Heart left ventricle (tissue), 16 donors: ENCODE measurements around the gene LMNTD2. TPM values are rescaled to one million over a fixed set of nuclear protein-coding genes. Genes with fewer than 3 reads are reported as not detected.

Experiments
- ATAC-seq, 4 donors: fragments of 200-7000 bp; cut with Tn5 transposase; one replicate each; pipeline ENCODE4 v1.9.1; 2020 to 2022; ENCODE audit warnings: moderate library complexity in 4 of 4, mild to moderate bottlenecking in 3 of 4, moderate number of reproducible peaks in 1 of 4
- DNase-seq, 5 donors: peaks; one replicate each; pipeline ENCODE4 v3.0.0-alpha.2; 2020
- H3K27ac ChIP-seq, 12 donors: fragments of 200-600 bp; sonication (generic) in 4 of 12; one replicate each; pipeline versions ENCODE4 v1.5.0 to v1.8.0; 2016 to 2022; ENCODE audit warnings: mild to moderate bottlenecking in 2 of 12
- H3K27me3 ChIP-seq, 9 donors: fragments of 200-600 bp; sonication (generic) in 2 of 9; one replicate each; pipeline versions ENCODE4 v1.5.1 to v1.8.0; 2016 to 2022; ENCODE audit warnings: mild to moderate bottlenecking in 3 of 9
- H3K36me3 ChIP-seq, 9 donors: fragments of 200-600 bp; sonication (generic) in 2 of 9; one replicate each; pipeline versions ENCODE4 v1.5.0 to v1.8.0; 2018 to 2022; ENCODE audit warnings: mild to moderate bottlenecking in 2 of 9
- H3K4me1 ChIP-seq, 12 donors: fragments of 200-600 bp; sonication (generic) in 4 of 12; one replicate each; pipeline versions ENCODE4 v1.5.0 to v1.8.0; 2016 to 2022; ENCODE audit warnings: mild to moderate bottlenecking in 3 of 12
- H3K4me3 ChIP-seq, 12 donors: fragments of 200-600 bp; sonication (generic) in 4 of 12; one replicate each; pipeline versions ENCODE4 v1.5.0 to v1.8.0; 2017 to 2022; ENCODE audit warnings: mild to moderate bottlenecking in 9 of 12, moderate library complexity in 4 of 12
- H3K9me3 ChIP-seq, 12 donors: fragments of 200-600 bp; sonication (generic) in 4 of 12; one replicate each; pipeline versions ENCODE4 v1.5.0 to v1.8.0; 2016 to 2022; ENCODE audit warnings: mild to moderate bottlenecking in 1 of 12
- CTCF ChIP-seq, 12 donors: fragments of 200-600 bp; sonication (generic) in 4 of 12; IDR thresholded peaks; one replicate each; pipeline versions ENCODE4 v1.5.0 to v1.8.0; 2018 to 2022; ENCODE audit warnings: antibody characterized with exemption in 12 of 12, mild to moderate bottlenecking in 5 of 12
- POLR2A ChIP-seq, 2 donors: fragments of 450-650 bp; IDR thresholded peaks; one replicate each; pipeline ENCODE4 v1.6.1; 2017; ENCODE audit warnings: antibody characterized with exemption in 2 of 2, mild to moderate bottlenecking in 2 of 2, moderate library complexity in 2 of 2
- WGBS, 4 donors: extraction: QIAGEN DNeasy Blood & Tissue Kit in 2 of 4; methylation state at CpG; one replicate each; pipeline versions ENCODE4 v1.1.5 to v1.1.7; 2013 to 2018; 5-methylcytosine and 5-hydroxymethylcytosine counted together
- intact Hi-C, 10 donors: fragments of 100-400 bp; cut with DNase I; formaldehyde crosslinking; loops; one replicate each; pipeline versions ENCODE4 v1.11.1 to v1.14.2; 2022
- polyA plus RNA-seq, 2 donors: library from polyadenylated mRNA; stranded (reverse); fragments of 200-250 nt; gene quantifications; one replicate each; pipeline ENCODE4 v1.2.3, GENCODE V29; 2013
- total RNA-seq, 9 donors: library from RNA; depleted of rRNA in 2 of 9; stranded (reverse); fragments of >200 nt in 2 of 9; fragmentation: NEBNext Ultra II Directional in 3 of 9; extraction: Animal tissue kit (Norgen Biotek cat#: 25700) in 3 of 9; gene quantifications; one replicate each; pipeline versions ENCODE4 v1.1.0 to v1.2.4, GENCODE V29; 2016 to 2023
- donor health status: ischemic (EF 13 %, LVEDD 7.1; RV severe dilation, severe dysfunction).
- donor health status: healthy with polysubstance abuse.
- donor health status: DM: no; HTN: yes; CAD: no.
- donor health status: DM: no; HTN: no; CAD: no.
- donor health status: ischemic (EF 25% LVEDD 6.9; RV normal size, moderate dysfunction).
- donor health status: ischemic (EF 25% LVEDD 5.7; RV mildly dilated, moderate dysfunction).
- donor health status: healthy.
- donor health status: DM: yes; HTN: yes; CAD: no.
- donor health status: ischemic (EF 35%, LVEDD 5.7; RV mildly dilated, moderate dysfunction).
- donor health status: nonischemic (EF 11% LVEDD 7.7; RV severe dilation, severe dysfunction).
- donor health status: DM: yes; HTN: yes; CAD: no.
- donor health status: PGD.
- donor health status: ischemic (EF 29% LVEDD 5.4; RV normal size, mild dysfunction).
- donor health status: nonischemic (EF 23%, LVEDD 6.1; RV moderate dilation, normal function).

Gene LMNTD2
- total and polyA plus RNA-seq, 11 donors: 0.10 to 1.6 (median 0.36) TPM; not detected in 2

GRCh38 chr11:578276-579035 lies 17.9 kb upstream of the LMNTD2 start:
- TF ChIP-seq CTCF (IDR thresholded peaks at IDR 0.05) (no peak), POLR2A (IDR thresholded peaks at IDR 0.05) (no peak)
- Histone ChIP-seq H3K4me3 (peak overlapping the region in 7 of 12 donors; percentile 60 to 99 (median 94)), H3K9me3 (no peaks in the 10 kb centered on the region), H3K4me1 (peaks cover 20 to 65% (median 51%) of the 10 kb centered on the region in 12 donors), H3K27ac (no peak overlapping the region), H3K36me3 (peaks cover 0 to 22% (median 17%) of the 10 kb centered on the region in 9 donors), H3K27me3 (peaks cover 0 to 6% (median 0%) of the 10 kb centered on the region in 9 donors)
- WGBS, 4 donors: 73 to 82% (median 77%) methylated on average over 16 to 21 of the region's 21 CpGs
- ATAC-seq: no peak
- DNase-seq: no peak
- intact Hi-C loops: loop anchor here in 2 of 10 donors (5.0 kb wide), 2 partner anchors 34 to 39 kb away; partner anchors contain the start of gene IRF7 (in 1 of the 2)

- Histone ChIP-seq H3K9me3 (no peaks in the 10 kb centered on the region), H3K4me1 (peaks cover 20 to 65% (median 51%) of the 10 kb centered on the region in 12 donors), H3K27ac (peak overlapping the region in 3 of 12 donors; percentile 88 to 92 (median 89)), H3K27me3 (peaks cover 0 to 6% (median 0%) of the 10 kb centered on the region in 9 donors), H3K36me3 (peaks cover 0 to 13% (median 8%) of the 10 kb centered on the region in 9 donors), H3K4me3 (peak overlapping the region; percentile 60 to 99 (median 84))
- TF ChIP-seq POLR2A (IDR thresholded peaks at IDR 0.05) (no peak), CTCF (IDR thresholded peaks at IDR 0.05) (no peak)
- intact Hi-C loops: loop anchor here in 2 of 10 donors (5.0 kb wide), 2 partner anchors 35 to 40 kb away; partner anchors contain the start of gene IRF7 (in 1 of the 2)
- no peak for DNase-seq
- WGBS, 4 donors: 53 to 65% (median 54%) methylated on average over 6 of the region's 6 CpGs
- ATAC-seq: no peak
Observed at GRCh38 chr11:577611-577894, 17.0 kb upstream of the LMNTD2 start.

- DNase-seq (peak in 1 of 5 donors; percentile 71), ATAC-seq (no peak)
- no peak for TF ChIP-seq POLR2A (IDR thresholded peaks at IDR 0.05)
- no peak for TF ChIP-seq CTCF (IDR thresholded peaks at IDR 0.05)
- intact Hi-C loops: loop anchor here in 2 of 10 donors (5.0 kb wide), 2 partner anchors 35 to 40 kb away; partner anchors contain the start of gene IRF7 (in 1 of the 2)
- peaks cover 0 to 6% (median 0%) of the 10 kb centered on the region in 9 donors for H3K27me3 ChIP-seq
- H3K4me1 ChIP-seq: peaks cover 20 to 65% (median 51%) of the 10 kb centered on the region in 12 donors
- H3K36me3 ChIP-seq: peaks cover 0 to 8% (median 3%) of the 10 kb centered on the region in 9 donors
- WGBS, 4 donors: 3 to 5% (median 4%) methylated on average over 21 to 46 of the region's 48 CpGs
- no peaks in the 10 kb centered on the region for H3K9me3 ChIP-seq
- H3K27ac ChIP-seq: peak overlapping the region in 11 of 12 donors; percentile 46 to 97 (median 91)
- H3K4me3 ChIP-seq: peak overlapping the region; percentile 60 to 99 (median 84)
Observed at GRCh38 chr11:576811-577610, 16.5 kb upstream of the LMNTD2 start.
